GM12801 (cell line): ENCODE results near the gene PDZD2.

ENCODE experiments used
- TF ChIP-seq, protein P1 (sequence below): IDR thresholded peaks from one replicate; pipeline ENCODE4 v1.5.1; 2011; ENCODE audit warnings: control low read depth; ENCODE audit not compliant: insufficient read length; ENCODE audit errors: extremely low read depth

The PDZD2 gene

DNA sequence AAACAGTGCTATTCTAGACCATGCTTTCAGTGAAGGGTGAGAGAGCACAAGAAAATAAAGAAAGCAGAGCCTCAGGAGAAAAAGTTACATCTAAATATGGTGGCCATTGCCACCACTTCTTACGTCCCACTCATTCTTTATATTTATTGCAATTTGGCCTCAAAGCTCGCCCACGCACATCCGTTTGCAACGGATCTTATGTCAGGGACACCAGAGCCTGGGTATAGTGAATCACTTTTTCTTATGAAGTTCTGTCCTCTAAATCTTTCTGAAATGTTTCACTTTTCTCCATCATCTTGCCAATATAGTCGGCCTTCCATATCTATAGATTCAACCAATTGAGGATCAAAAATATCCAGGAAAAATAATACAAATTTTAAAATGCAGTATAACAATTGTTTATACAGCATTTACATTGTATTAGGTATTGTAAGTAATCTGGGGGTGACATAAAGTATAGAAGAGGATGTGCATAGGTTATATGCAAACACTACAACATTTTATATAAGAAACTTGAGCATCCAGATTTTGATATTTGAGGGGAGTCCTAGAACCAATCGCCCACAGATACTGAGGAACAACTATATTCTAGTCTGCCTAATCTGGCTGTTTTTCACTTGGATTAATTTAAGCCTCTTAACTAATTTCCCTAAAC is 500.0 kb downstream of the PDZD2 start:
- TF ChIP-seq, protein P1, sequence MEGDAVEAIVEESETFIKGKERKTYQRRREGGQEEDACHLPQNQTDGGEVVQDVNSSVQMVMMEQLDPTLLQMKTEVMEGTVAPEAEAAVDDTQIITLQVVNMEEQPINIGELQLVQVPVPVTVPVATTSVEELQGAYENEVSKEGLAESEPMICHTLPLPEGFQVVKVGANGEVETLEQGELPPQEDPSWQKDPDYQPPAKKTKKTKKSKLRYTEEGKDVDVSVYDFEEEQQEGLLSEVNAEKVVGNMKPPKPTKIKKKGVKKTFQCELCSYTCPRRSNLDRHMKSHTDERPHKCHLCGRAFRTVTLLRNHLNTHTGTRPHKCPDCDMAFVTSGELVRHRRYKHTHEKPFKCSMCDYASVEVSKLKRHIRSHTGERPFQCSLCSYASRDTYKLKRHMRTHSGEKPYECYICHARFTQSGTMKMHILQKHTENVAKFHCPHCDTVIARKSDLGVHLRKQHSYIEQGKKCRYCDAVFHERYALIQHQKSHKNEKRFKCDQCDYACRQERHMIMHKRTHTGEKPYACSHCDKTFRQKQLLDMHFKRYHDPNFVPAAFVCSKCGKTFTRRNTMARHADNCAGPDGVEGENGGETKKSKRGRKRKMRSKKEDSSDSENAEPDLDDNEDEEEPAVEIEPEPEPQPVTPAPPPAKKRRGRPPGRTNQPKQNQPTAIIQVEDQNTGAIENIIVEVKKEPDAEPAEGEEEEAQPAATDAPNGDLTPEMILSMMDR, result no peak

DNA sequence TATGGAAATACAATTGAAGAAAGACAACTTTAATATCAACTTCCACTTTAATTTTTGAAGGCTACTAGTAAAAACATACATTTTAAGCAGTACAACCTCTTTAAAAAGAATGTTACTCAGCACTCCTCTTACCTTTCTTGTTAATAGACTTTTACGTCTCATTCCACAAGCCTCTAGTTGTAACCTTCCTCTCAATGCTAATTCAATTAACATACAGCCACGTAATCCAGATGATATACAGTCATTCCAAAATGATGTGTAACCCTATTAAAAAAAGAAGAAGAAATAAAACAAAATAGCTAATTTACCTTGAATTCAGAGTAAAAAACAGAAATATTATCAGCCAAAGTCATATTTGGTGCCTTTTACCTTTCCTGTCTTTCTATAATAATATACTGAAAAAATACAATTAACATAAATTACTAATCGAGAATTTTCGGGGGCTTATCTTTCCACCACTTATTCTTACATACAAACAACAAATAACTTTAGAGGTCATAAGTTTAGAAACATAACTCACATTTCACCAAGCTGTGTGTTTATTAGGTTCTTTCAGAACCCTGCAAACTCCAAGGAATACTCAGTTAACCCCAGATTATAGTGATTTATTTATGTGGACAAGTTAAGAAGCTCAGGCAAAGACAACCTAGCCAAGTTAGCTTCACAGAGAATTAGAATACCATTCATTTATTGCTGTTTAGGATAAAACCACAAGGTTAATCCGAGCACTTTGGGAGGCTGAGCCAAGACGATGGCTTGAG is 504.9 kb downstream of the PDZD2 start:
- TF ChIP-seq, protein P1, result no peak

DNA sequence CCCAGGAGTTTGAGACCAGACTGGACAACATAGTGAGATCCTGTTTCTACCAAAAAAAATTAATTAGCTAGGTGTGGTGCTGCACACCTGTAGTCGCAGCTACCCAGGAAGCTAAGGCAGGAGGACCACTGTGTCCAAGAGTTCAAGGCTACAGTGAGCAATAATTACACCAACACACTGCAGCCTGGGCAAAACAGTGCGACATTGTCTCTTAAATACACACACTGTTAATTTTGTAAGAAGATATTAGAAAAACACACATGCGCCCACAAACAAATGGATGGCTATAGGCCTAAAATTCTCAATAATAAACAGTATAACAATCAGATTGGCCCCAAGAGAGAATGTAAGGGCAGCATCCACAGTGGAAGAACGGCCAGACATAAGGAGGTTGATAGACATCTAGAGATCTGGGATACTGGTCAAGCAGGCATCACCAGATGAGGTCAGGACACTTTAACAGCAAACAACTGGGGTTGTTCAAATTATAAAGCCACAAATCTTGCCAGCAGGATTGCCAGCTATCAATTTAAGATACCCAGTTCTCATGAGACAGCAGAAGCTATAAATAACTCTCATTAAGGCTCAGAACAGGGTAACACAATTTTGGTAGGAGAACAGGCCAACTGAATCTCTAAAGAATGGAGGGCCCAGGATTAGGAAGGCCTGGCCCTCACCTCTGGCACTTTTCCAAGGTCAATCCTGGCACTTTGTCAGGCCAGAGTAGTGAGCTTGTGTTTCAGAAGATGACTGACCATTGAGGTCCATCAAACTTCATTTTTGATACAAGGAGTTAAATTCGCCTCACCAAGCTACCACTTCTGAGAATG is 505.7 kb downstream of the PDZD2 start:
- TF ChIP-seq, protein P1, result no peak

GRCh38 chr5:32145378-32145777 is 506.4 kb downstream of the PDZD2 start:
- TF ChIP-seq, protein P1, result no peak

- TF ChIP-seq, protein P1, result no peak
Measured at GRCh38 chr5:32147236-32147635, 508.3 kb downstream of the PDZD2 start.

DNA sequence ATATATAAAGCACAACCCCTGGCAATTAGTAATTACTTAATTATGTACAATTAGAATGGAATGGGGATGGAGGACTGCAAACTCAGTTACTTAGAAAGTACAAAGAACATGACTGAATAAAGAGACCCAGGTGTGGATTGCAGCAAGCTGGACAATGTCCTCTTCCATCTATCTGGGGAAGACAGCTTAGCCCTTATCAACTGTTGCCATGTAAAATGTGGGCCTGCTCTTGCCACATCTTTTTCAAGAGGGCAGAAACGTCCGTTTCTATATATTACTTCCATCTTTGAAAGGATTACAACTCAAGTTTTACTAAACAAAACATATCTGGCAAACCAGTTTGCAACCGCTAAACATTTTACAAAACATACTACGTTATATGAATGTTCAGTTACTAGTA is 509.0 kb downstream of the PDZD2 start:
- TF ChIP-seq, protein P1, result no peak

GRCh38 chr5:32150366-32150765 is 511.4 kb downstream of the PDZD2 start:
- TF ChIP-seq, protein P1, result no peak
